Activated CD4-positive, alpha-beta memory T cell treated with anti-CD3 and anti-CD28 coated beads for 36 hours (primary cell): Measurements from ENCODE around the gene HAT1. TPM values are rescaled to one million over a fixed set of nuclear protein-coding genes. Genes with fewer than 3 reads are reported as not detected.

Experiments used
- CTCF ChIA-PET: fragments of 350-600 bp; sonication (Branson Sonifier 250); formaldehyde crosslinking; loops from one replicate; lab custom pipeline; 2021; ENCODE audit warnings: antibody characterized with exemption, inconsistent platforms; lab: Charles Lee
- POLR2A ChIA-PET: fragments of 350-600 bp; sonication (Branson Sonifier 250); formaldehyde crosslinking; loops from one replicate; lab custom pipeline; 2021; ENCODE audit warnings: antibody characterized with exemption; lab: Charles Lee
- DNase-seq: peaks from one replicate; pipeline ENCODE4 v3.0.0-alpha.2; 2020
- H3K27ac Mint-ChIP-seq: one replicate; pipeline ENCODE4 v1.8.0; 2021; ENCODE audit warnings: mixed read lengths
- H3K27me3 Mint-ChIP-seq: one replicate; pipeline ENCODE4 v1.8.0; 2021; ENCODE audit warnings: mixed read lengths
- H3K36me3 Mint-ChIP-seq: one replicate; pipeline ENCODE4 v1.8.0; 2021; ENCODE audit warnings: mixed read lengths
- H3K4me1 Mint-ChIP-seq: one replicate; pipeline ENCODE4 v1.8.0; 2021; ENCODE audit warnings: low read depth, mixed read lengths
- H3K4me3 Mint-ChIP-seq: one replicate; pipeline ENCODE4 v1.8.0; 2021; ENCODE audit warnings: mild to moderate bottlenecking, mixed read lengths
- H3K9me3 Mint-ChIP-seq: one replicate; pipeline ENCODE4 v1.8.0; 2021; ENCODE audit warnings: mixed read lengths
- intact Hi-C: fragments of 100-400 bp; cut with micrococcal nuclease; formaldehyde crosslinking; loops from one replicate; pipeline ENCODE4 v1.15.1; 2023
- total RNA-seq, 2 experiments: library from RNA; stranded (reverse); gene quantifications; one replicate each; pipeline ENCODE4 v1.2.3, GENCODE V29; 2021

Gene HAT1
- total RNA-seq, 2 experiments from 2014 or later, result 86.2 to 90.8 TPM

DNA sequence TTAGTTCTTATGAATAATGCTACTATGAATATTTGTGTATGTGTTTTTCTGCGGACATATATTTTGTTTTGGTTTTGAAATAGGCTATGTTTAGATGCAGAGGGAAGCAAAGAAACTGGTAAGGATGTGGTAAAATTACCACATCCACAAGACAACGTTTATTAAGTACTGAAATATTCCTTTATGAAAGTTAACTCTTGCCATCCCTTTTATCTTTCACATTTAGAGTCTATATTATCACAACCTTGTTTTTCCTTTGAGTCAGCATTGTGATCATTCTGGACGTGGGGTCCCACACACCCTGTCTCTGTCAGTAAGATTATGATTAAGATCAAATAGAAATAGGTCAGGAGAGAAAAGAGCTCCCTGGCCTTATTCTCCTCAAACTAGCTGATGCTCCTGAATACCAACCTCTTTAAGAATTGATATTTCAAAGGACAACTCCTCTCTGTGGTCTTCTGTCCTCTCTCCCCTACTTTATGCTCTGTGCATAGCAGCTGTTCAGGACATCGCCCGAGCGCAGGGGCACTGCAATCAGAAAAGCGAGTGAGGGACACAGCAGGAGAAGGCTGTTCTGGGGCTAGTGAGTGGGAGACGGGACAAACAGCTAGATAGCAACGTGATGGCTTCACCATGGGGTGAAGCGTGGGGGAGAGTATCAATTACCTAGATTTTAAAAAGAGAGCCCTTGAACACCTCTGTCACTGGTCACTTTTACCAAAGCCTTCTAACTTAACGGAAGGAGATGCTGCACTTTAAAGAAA, 89.7 kb downstream of the HAT1 start:
- H3K9me3 Mint-ChIP-seq, result no peaks in the 10 kb centered on the region
- no peak overlapping the region for H3K27ac Mint-ChIP-seq
- intact Hi-C loops, result no loop called here
- POLR2A ChIA-PET, result no interaction called here
- CTCF ChIA-PET, result no interaction called here
- DNase-seq, result no peak
- no peaks in the 10 kb centered on the region for H3K27me3 Mint-ChIP-seq
- no peak overlapping the region for H3K4me3 Mint-ChIP-seq
- peaks cover 2% of the 10 kb centered on the region for H3K36me3 Mint-ChIP-seq
- H3K4me1 Mint-ChIP-seq, result peaks cover 14% of the 10 kb centered on the region

GRCh38 chr2:172012677-172013391, 90.6 kb downstream of the HAT1 start:
- no peak for DNase-seq
- H3K4me3 Mint-ChIP-seq, result no peak overlapping the region
- POLR2A ChIA-PET, result interaction anchor here (0.8 kb wide), 1 partner anchor 12 kb away, joined by 4 read pairs; no protein-coding TSS in a partner anchor
- no peaks in the 10 kb centered on the region for H3K36me3 Mint-ChIP-seq
- no peaks in the 10 kb centered on the region for H3K9me3 Mint-ChIP-seq
- peaks cover 14% of the 10 kb centered on the region for H3K4me1 Mint-ChIP-seq
- intact Hi-C loops, result no loop called here
- CTCF ChIA-PET, result no interaction called here
- no peak overlapping the region for H3K27ac Mint-ChIP-seq
- no peaks in the 10 kb centered on the region for H3K27me3 Mint-ChIP-seq

- no peak overlapping the region for H3K4me3 Mint-ChIP-seq
- ChIA-PET CTCF (no interaction called here), POLR2A (interaction anchor here (0.8 kb wide), 1 partner anchor 13 kb away, joined by 4 read pairs; no protein-coding TSS in a partner anchor)
These were observed 91.1 kb downstream of the HAT1 start for GRCh38 chr2:172013396-172013795.

GRCh38 chr2:172021074-172021931, 99.0 kb downstream of the HAT1 start:
- H3K4me1 Mint-ChIP-seq, result peaks cover 2% of the 10 kb centered on the region
- H3K9me3 Mint-ChIP-seq, result no peaks in the 10 kb centered on the region
- peaks cover 1% of the 10 kb centered on the region for H3K36me3 Mint-ChIP-seq
- ChIA-PET CTCF (interaction anchor here (0.6 kb wide), 1 partner anchor 326 kb away, joined by 3 read pairs; no protein-coding TSS in a partner anchor), POLR2A (no interaction called here)
- intact Hi-C loops, result no loop called here
- H3K27me3 Mint-ChIP-seq, result no peaks in the 10 kb centered on the region
- DNase-seq, result no peak
- H3K4me3 Mint-ChIP-seq, result no peak overlapping the region
- no peak overlapping the region for H3K27ac Mint-ChIP-seq

More at GRCh38 chr2:172013396-172013795, 91.1 kb downstream of the HAT1 start:
- no peaks in the 10 kb centered on the region for H3K36me3 Mint-ChIP-seq
- peaks cover 14% of the 10 kb centered on the region for H3K4me1 Mint-ChIP-seq
- H3K27me3 Mint-ChIP-seq, result no peaks in the 10 kb centered on the region
- no peak for DNase-seq
- no peaks in the 10 kb centered on the region for H3K9me3 Mint-ChIP-seq
- H3K27ac Mint-ChIP-seq, result no peak overlapping the region
- intact Hi-C loops, result no loop called here

GRCh38 chr2:172021955-172022354, 99.7 kb downstream of the HAT1 start:
- Mint-ChIP-seq H3K36me3 (peaks cover 1% of the 10 kb centered on the region), H3K27ac (no peak overlapping the region), H3K27me3 (no peaks in the 10 kb centered on the region), H3K9me3 (no peaks in the 10 kb centered on the region), H3K4me3 (no peak overlapping the region), H3K4me1 (peaks cover 2% of the 10 kb centered on the region)
- CTCF ChIA-PET, result interaction anchor here (0.6 kb wide), 1 partner anchor 327 kb away, joined by 3 read pairs; no protein-coding TSS in a partner anchor
- intact Hi-C loops, result no loop called here
- DNase-seq, result no peak
- POLR2A ChIA-PET, result no interaction called here

GRCh38 chr2:172031536-172031935, 109.3 kb downstream of the HAT1 start:
- ChIA-PET POLR2A (no interaction called here), CTCF (no interaction called here)
- no peak for DNase-seq
- Mint-ChIP-seq H3K27me3 (no peaks in the 10 kb centered on the region), H3K4me3 (no peak overlapping the region), H3K9me3 (no peaks in the 10 kb centered on the region), H3K27ac (no peak overlapping the region), H3K4me1 (no peaks in the 10 kb centered on the region), H3K36me3 (no peaks in the 10 kb centered on the region)
- intact Hi-C loops, result no loop called here

Other genes with a start within 250 kb of the HAT1 start
- gene DYNC1I2, start 235.0 kb upstream of the HAT1 start, total RNA-seq, result 10 to 100 TPM; 54.2 to 55.8 TPM
- 10 to 100 TPM; 15.1 to 17.0 TPM for gene SLC25A12, start 28.2 kb upstream of the HAT1 start, total RNA-seq
- 1 to 10 TPM; 3.4 to 3.9 TPM for gene METAP1D, start 77.5 kb downstream of the HAT1 start, total RNA-seq
- gene DLX1, start 163.0 kb downstream of the HAT1 start, total RNA-seq, result not detected
- gene DLX2, start 180.4 kb downstream of the HAT1 start, total RNA-seq, result not detected